Caco-2 (cell line): ENCODE measurements around the gene FLT4. TPM values are rescaled to one million over a fixed set of nuclear protein-coding genes. Genes with fewer than 3 reads are reported as not detected.

Experiments
- BruUV-seq: library from RNA; stranded (reverse); fragments of 400-500 nt; replicated peaks from 2 replicates; lab custom pipeline; 2021; lab: Mats Ljungman, UMichigan
- CTCF ChIA-PET: fragments of 300-600 bp; sonication (Branson Sonifier 250); formaldehyde crosslinking; loops from one replicate; lab custom pipeline; 2022; ENCODE audit warnings: antibody characterized with exemption; lab: Charles Lee
- POLR2A ChIA-PET: fragments of 300-600 bp; sonication (Branson Sonifier 250); formaldehyde crosslinking; loops from one replicate; lab custom pipeline; 2022; ENCODE audit warnings: antibody characterized with exemption; lab: Charles Lee
- DNase-seq, 2 experiments: peaks; one replicate each; pipeline versions ENCODE4 v3.0.0 to v3.0.0-alpha.2; 2020 to 2022
- H3K27me3 ChIP-seq: replicated peaks from 2 replicates; pipeline ENCODE4 v1.6.0; 2011; ENCODE audit warnings: low read length; ENCODE audit not compliant: control insufficient read depth, insufficient read depth
- H3K36me3 ChIP-seq: 2 replicates; pipeline ENCODE4 v1.5.1; 2011; ENCODE audit warnings: low read length; ENCODE audit not compliant: control insufficient read depth, insufficient read depth
- H3K4me1 ChIP-seq: fragments of 250-450 bp; sonication (Bioruptor Pico); 2 replicates; pipeline ENCODE4 v1.5.1; 2020; ENCODE audit warnings: mild to moderate bottlenecking
- H3K4me3 ChIP-seq: 2 replicates; pipeline ENCODE4 v1.5.1; 2011; ENCODE audit warnings: low read depth, mild to moderate bottlenecking, control low read depth, low read length
- H3K9me3 ChIP-seq: fragments of 250-450 bp; sonication (Bioruptor Pico); 2 replicates; pipeline ENCODE4 v1.5.1; 2020; ENCODE audit warnings: mild to moderate bottlenecking, moderate library complexity
- H3K27ac Mint-ChIP-seq: one replicate; pipeline ENCODE4 v1.8.0; 2022; ENCODE audit warnings: mixed read lengths; ENCODE audit not compliant: unreplicated experiment
- H3K27me3 Mint-ChIP-seq: one replicate; pipeline ENCODE4 v1.8.0; 2022; ENCODE audit warnings: mixed read lengths; ENCODE audit not compliant: insufficient read depth, unreplicated experiment
- H3K36me3 Mint-ChIP-seq: one replicate; pipeline ENCODE4 v1.8.0; 2022; ENCODE audit warnings: mild to moderate bottlenecking, mixed read lengths; ENCODE audit not compliant: insufficient read depth, unreplicated experiment
- H3K4me1 Mint-ChIP-seq: one replicate; pipeline ENCODE4 v1.8.0; 2022; ENCODE audit warnings: low read depth, mixed read lengths; ENCODE audit not compliant: unreplicated experiment
- H3K4me3 Mint-ChIP-seq: one replicate; pipeline ENCODE4 v1.8.0; 2022; ENCODE audit warnings: mild to moderate bottlenecking, moderate library complexity, mixed read lengths; ENCODE audit not compliant: unreplicated experiment
- H3K9me3 Mint-ChIP-seq: one replicate; pipeline ENCODE4 v1.8.0; 2022; ENCODE audit warnings: mixed read lengths; ENCODE audit not compliant: unreplicated experiment
- intact Hi-C: fragments of 100-400 bp; cut with micrococcal nuclease; formaldehyde crosslinking; loops from one replicate; pipeline ENCODE4 v1.10.0; 2022; ENCODE audit not compliant: unreplicated experiment
- total RNA-seq: library from RNA; stranded (reverse); gene quantifications from 2 replicates; pipeline ENCODE4 v1.2.3, GENCODE V29; 2022
- TF ChIP-seq, protein P1 (sequence below), 2 experiments: fragments of 200-600 bp in 1 of 2; IDR thresholded peaks; 1 replicate in 1 of 2; 2 replicates in 1 of 2; pipeline versions ENCODE4 v1.5.1 to v1.8.0; 2011 to 2022; ENCODE audit warnings: antibody characterized with exemption in 1 of 2, control low read depth in 1 of 2, inconsistent platforms in 1 of 2, low read depth in 1 of 2, low read length in 1 of 2, mild to moderate bottlenecking in 1 of 2, moderate library complexity in 1 of 2; ENCODE audit not compliant: insufficient read depth in 1 of 2, severe bottlenecking in 1 of 2, unreplicated experiment in 1 of 2

Gene FLT4
- total RNA-seq, 1 experiment from 2014 or later, result not detected

DNA sequence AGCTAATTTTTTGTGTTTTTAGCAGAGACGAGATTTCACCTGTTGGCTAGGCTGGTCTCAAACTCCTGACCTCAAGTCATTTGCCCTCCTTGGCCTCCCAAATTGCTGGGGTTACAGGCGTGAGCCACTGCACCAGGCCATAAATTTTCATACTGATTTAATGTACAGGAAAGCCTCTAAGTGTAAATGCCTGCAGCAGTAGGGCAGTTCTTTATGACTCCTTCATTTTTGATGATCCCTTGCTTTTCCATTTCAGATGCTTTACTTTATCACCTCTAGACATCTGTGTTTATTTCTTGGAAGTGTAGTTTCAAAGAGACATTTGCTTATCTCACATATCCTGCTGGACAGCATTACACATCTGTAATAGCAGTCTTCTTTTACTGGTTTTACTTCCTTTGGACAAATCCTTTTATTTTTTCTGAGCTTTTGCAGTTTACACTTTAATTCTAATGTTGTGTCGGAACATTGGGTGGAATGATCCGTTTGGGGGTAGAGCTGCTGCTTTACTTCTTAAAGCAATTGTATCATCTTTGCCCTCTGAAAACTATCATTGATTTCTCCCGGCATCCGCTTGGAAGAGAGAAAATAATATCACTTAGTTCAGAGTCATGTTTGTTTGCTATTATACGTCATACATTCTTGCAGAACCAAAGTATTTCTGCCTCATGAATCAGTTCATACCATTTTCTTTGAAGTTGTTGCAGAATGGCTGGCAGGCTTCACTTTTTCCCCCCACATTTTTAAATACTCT lies 94.1 kb downstream of the FLT4 start:
- Histone ChIP-seq H3K4me1 (no peaks in the 10 kb centered on the region), H3K27me3 (no peaks in the 10 kb centered on the region), H3K9me3 (no peaks in the 10 kb centered on the region), H3K4me3 (no peak overlapping the region), H3K36me3 (peaks cover 3% of the 10 kb centered on the region)
- Mint-ChIP-seq H3K4me3 (no peak overlapping the region), H3K9me3 (no peaks in the 10 kb centered on the region), H3K4me1 (no peaks in the 10 kb centered on the region), H3K27me3 (no peaks in the 10 kb centered on the region), H3K36me3 (peaks cover 61% of the 10 kb centered on the region), H3K27ac (no peak overlapping the region)
- CTCF ChIA-PET, result no interaction called here
- POLR2A ChIA-PET, result no interaction called here
- no TSS peak for BruUV-seq
- no peak for DNase-seq
- intact Hi-C loops, result no loop called here
- TF ChIP-seq, protein P1, sequence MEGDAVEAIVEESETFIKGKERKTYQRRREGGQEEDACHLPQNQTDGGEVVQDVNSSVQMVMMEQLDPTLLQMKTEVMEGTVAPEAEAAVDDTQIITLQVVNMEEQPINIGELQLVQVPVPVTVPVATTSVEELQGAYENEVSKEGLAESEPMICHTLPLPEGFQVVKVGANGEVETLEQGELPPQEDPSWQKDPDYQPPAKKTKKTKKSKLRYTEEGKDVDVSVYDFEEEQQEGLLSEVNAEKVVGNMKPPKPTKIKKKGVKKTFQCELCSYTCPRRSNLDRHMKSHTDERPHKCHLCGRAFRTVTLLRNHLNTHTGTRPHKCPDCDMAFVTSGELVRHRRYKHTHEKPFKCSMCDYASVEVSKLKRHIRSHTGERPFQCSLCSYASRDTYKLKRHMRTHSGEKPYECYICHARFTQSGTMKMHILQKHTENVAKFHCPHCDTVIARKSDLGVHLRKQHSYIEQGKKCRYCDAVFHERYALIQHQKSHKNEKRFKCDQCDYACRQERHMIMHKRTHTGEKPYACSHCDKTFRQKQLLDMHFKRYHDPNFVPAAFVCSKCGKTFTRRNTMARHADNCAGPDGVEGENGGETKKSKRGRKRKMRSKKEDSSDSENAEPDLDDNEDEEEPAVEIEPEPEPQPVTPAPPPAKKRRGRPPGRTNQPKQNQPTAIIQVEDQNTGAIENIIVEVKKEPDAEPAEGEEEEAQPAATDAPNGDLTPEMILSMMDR (IDR thresholded peaks at IDR 0.05; ENCODE audit: insufficient read depth in 1 of 2, low read depth in 1 of 2, low read length in 1 of 2, severe bottlenecking in 1 of 2, unreplicated experiment in 1 of 2), result no peak

DNA sequence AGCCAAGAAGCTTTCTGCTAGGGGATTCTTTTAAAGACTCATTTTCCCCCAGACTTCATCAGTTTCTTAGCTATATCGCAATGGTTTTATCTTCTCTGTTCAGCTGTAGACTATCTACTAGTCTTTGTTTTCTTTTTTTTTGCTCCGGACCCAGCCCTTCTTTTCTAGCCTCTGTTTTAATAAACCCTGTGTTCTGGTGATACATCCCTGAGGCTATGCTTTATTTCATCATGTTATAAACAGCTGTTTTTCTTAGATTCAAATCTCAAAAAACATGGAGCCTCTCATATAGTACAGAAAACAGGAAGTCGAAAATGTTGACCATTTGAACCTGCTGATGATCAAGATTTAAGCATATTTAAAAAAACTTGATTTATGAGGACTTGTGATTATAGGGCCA lies 95.9 kb downstream of the FLT4 start:
- POLR2A ChIA-PET, result no interaction called here
- peaks cover 2% of the 10 kb centered on the region for H3K4me1 Mint-ChIP-seq
- intact Hi-C loops, result no loop called here
- H3K4me3 ChIP-seq, result no peak overlapping the region
- no peaks in the 10 kb centered on the region for H3K9me3 ChIP-seq
- H3K4me1 ChIP-seq, result no peaks in the 10 kb centered on the region; the same call in 1 of the 2 replicates
- H3K27me3 Mint-ChIP-seq, result no peaks in the 10 kb centered on the region
- TF ChIP-seq, protein P1 (IDR thresholded peaks at IDR 0.05; ENCODE audit: insufficient read depth in 1 of 2, low read depth in 1 of 2, low read length in 1 of 2, severe bottlenecking in 1 of 2, unreplicated experiment in 1 of 2), result no peak
- no peaks in the 10 kb centered on the region for H3K27me3 ChIP-seq
- CTCF ChIA-PET, result no interaction called here
- no peak overlapping the region for H3K27ac Mint-ChIP-seq
- no TSS peak for BruUV-seq
- no peak overlapping the region for H3K4me3 Mint-ChIP-seq
- DNase-seq, result no peak
- peaks cover 3% of the 10 kb centered on the region for H3K36me3 ChIP-seq
- peaks cover 65% of the 10 kb centered on the region for H3K36me3 Mint-ChIP-seq
- H3K9me3 Mint-ChIP-seq, result no peaks in the 10 kb centered on the region

Other genes with a start within 250 kb of the FLT4 start
- 43.2 and 46.3 TPM in 2 replicates for gene CNOT6, start 155.2 kb downstream of the FLT4 start, total RNA-seq
- gene SCGB3A1, start 58.1 kb downstream of the FLT4 start, total RNA-seq, result not detected in 2 replicates
- not detected in 2 replicates for gene OR2Y1, start 90.5 kb upstream of the FLT4 start, total RNA-seq
- gene MGAT1, start 153.2 kb upstream of the FLT4 start, total RNA-seq, result 80.1 and 82.5 TPM in 2 replicates
- 34.4 and 35.9 TPM in 2 replicates for gene ZFP62, start 211.7 kb upstream of the FLT4 start, total RNA-seq
- gene BTNL8, start 249.6 kb upstream of the FLT4 start, total RNA-seq, result 6.0 and 7.3 TPM in 2 replicates